Measurements from ENCODE around the gene PRR35.
A peak's percentile ranks its signal among the peaks of the same experiment; 100 is the strongest.

The PRR35 gene

GRCh38 chr16:586047-586644 is 26.0 kb downstream of the PRR35 start:
- Histone ChIP-seq H3K36me3 (ENCODE audit: insufficient read depth, low read length) (no peaks in the 10 kb centered on the region), H3K4me3 (ENCODE audit: low read depth, low read length) (no peak overlapping the region), H3K27ac (ENCODE audit: low read depth, low read length) (no peak overlapping the region), H3K4me1 (ENCODE audit: control insufficient read depth, insufficient read depth, low read length, unreplicated experiment) (peaks cover 14% of the 10 kb centered on the region), H2AFZ (ENCODE audit: low read length, unreplicated experiment) (no peak overlapping the region), H3K27me3 (ENCODE audit: insufficient read depth, low read length) (no peaks in the 10 kb centered on the region), H3K79me2 (ENCODE audit: control insufficient read depth, insufficient read depth, low read length, unreplicated experiment) (peaks cover 17% of the 10 kb centered on the region)

GRCh38 chr16:586645-587590 is 26.7 kb downstream of the PRR35 start:
- Histone ChIP-seq H3K36me3 (ENCODE audit: insufficient read depth, low read length) (no peaks in the 10 kb centered on the region), H3K27me3 (ENCODE audit: insufficient read depth, low read length) (no peaks in the 10 kb centered on the region), H3K4me1 (ENCODE audit: control insufficient read depth, insufficient read depth, low read length, unreplicated experiment) (peaks cover 16% of the 10 kb centered on the region), H3K4me3 (ENCODE audit: low read depth, low read length) (no peak overlapping the region; the same call in 1 of the 2 replicates), H3K79me2 (ENCODE audit: control insufficient read depth, insufficient read depth, low read length, unreplicated experiment) (peaks cover 19% of the 10 kb centered on the region), H2AFZ (ENCODE audit: low read length, unreplicated experiment) (no peak overlapping the region), H3K27ac (ENCODE audit: low read depth, low read length) (no peak overlapping the region)

GRCh38 chr16:588639-588888 is 28.4 kb downstream of the PRR35 start:
- Histone ChIP-seq H3K4me1 (ENCODE audit: control insufficient read depth, insufficient read depth, low read length, unreplicated experiment) (peaks cover 16% of the 10 kb centered on the region), H3K27me3 (ENCODE audit: insufficient read depth, low read length) (no peaks in the 10 kb centered on the region), H3K27ac (ENCODE audit: low read depth, low read length) (peak overlapping the region; percentile 93), H2AFZ (ENCODE audit: low read length, unreplicated experiment) (peak overlapping the region; percentile 88), H3K4me3 (ENCODE audit: low read depth, low read length) (peak overlapping the region; percentile 100), H3K79me2 (ENCODE audit: control insufficient read depth, insufficient read depth, low read length, unreplicated experiment) (peaks cover 31% of the 10 kb centered on the region), H3K36me3 (ENCODE audit: insufficient read depth, low read length) (no peaks in the 10 kb centered on the region)

GRCh38 chr16:588889-589657 is 28.9 kb downstream of the PRR35 start:
- H3K4me3 ChIP-seq (ENCODE audit: low read depth, low read length): peak overlapping the region; percentile 100
- H3K36me3 ChIP-seq (ENCODE audit: insufficient read depth, low read length): no peaks in the 10 kb centered on the region
- H3K4me1 ChIP-seq (ENCODE audit: control insufficient read depth, insufficient read depth, low read length, unreplicated experiment): peaks cover 16% of the 10 kb centered on the region
- H3K27ac ChIP-seq (ENCODE audit: low read depth, low read length): peak overlapping the region; percentile 93
- H3K79me2 ChIP-seq (ENCODE audit: control insufficient read depth, insufficient read depth, low read length, unreplicated experiment): peaks cover 36% of the 10 kb centered on the region
- H2AFZ ChIP-seq (ENCODE audit: low read length, unreplicated experiment): peak overlapping the region; percentile 95
- H3K27me3 ChIP-seq (ENCODE audit: insufficient read depth, low read length): no peaks in the 10 kb centered on the region

- Histone ChIP-seq H3K27me3 (ENCODE audit: insufficient read depth, low read length) (no peaks in the 10 kb centered on the region), H3K4me3 (ENCODE audit: low read depth, low read length) (peak within 1 kb of the TSS; percentile 100), H3K36me3 (ENCODE audit: insufficient read depth, low read length) (no peaks in the 10 kb centered on the region), H2AFZ (ENCODE audit: low read length, unreplicated experiment) (peak within 1 kb of the TSS; percentile 95), H3K4me1 (ENCODE audit: control insufficient read depth, insufficient read depth, low read length, unreplicated experiment) (peaks cover 16% of the 10 kb centered on the region), H3K27ac (ENCODE audit: low read depth, low read length) (peak within 1 kb of the TSS; percentile 93), H3K79me2 (ENCODE audit: control insufficient read depth, insufficient read depth, low read length, unreplicated experiment) (peaks cover 41% of the 10 kb centered on the region)
These were observed 29.5 kb downstream of the PRR35 start, which contains the start of gene RAB40C for GRCh38 chr16:589658-590187. Gene RAB40C (plus strand): TSS chr16:590066. CDS start chr16:590292, 226 bp downstream.

GRCh38 chr16:590188-590814 is 30.1 kb downstream of the PRR35 start:
- H3K79me2 ChIP-seq (ENCODE audit: control insufficient read depth, insufficient read depth, low read length, unreplicated experiment): peaks cover 41% of the 10 kb centered on the region
- H3K27me3 ChIP-seq (ENCODE audit: insufficient read depth, low read length): no peaks in the 10 kb centered on the region
- H3K36me3 ChIP-seq (ENCODE audit: insufficient read depth, low read length): no peaks in the 10 kb centered on the region
- no peak overlapping the region for H3K27ac ChIP-seq (ENCODE audit: low read depth, low read length)
- H3K4me3 ChIP-seq (ENCODE audit: low read depth, low read length): peak overlapping the region; percentile 99
- peak overlapping the region; percentile 87 for H2AFZ ChIP-seq (ENCODE audit: low read length, unreplicated experiment)
- H3K4me1 ChIP-seq (ENCODE audit: control insufficient read depth, insufficient read depth, low read length, unreplicated experiment): peaks cover 16% of the 10 kb centered on the region

GRCh38 chr16:590815-591200 is 30.6 kb downstream of the PRR35 start:
- peaks cover 16% of the 10 kb centered on the region for H3K4me1 ChIP-seq (ENCODE audit: control insufficient read depth, insufficient read depth, low read length, unreplicated experiment)
- peak overlapping the region; percentile 99 for H3K4me3 ChIP-seq (ENCODE audit: low read depth, low read length)
- H3K79me2 ChIP-seq (ENCODE audit: control insufficient read depth, insufficient read depth, low read length, unreplicated experiment): peaks cover 41% of the 10 kb centered on the region
- no peak overlapping the region for H2AFZ ChIP-seq (ENCODE audit: low read length, unreplicated experiment)
- H3K36me3 ChIP-seq (ENCODE audit: insufficient read depth, low read length): no peaks in the 10 kb centered on the region
- H3K27me3 ChIP-seq (ENCODE audit: insufficient read depth, low read length): no peaks in the 10 kb centered on the region
- no peak overlapping the region for H3K27ac ChIP-seq (ENCODE audit: low read depth, low read length)

GRCh38 chr16:591231-591630 is 31.0 kb downstream of the PRR35 start:
- Histone ChIP-seq H3K79me2 (ENCODE audit: control insufficient read depth, insufficient read depth, low read length, unreplicated experiment) (peaks cover 43% of the 10 kb centered on the region), H3K27ac (ENCODE audit: low read depth, low read length) (no peak overlapping the region), H3K4me3 (ENCODE audit: low read depth, low read length) (peak overlapping the region; percentile 99), H3K4me1 (ENCODE audit: control insufficient read depth, insufficient read depth, low read length, unreplicated experiment) (peaks cover 12% of the 10 kb centered on the region), H3K27me3 (ENCODE audit: insufficient read depth, low read length) (no peaks in the 10 kb centered on the region), H2AFZ (ENCODE audit: low read length, unreplicated experiment) (no peak overlapping the region), H3K36me3 (ENCODE audit: insufficient read depth, low read length) (0 out of 2 replicates have a peak, but pooled peaks cover under 1% of the 10 kb centered on the region)

GRCh38 chr16:591892-592517 is 31.8 kb downstream of the PRR35 start:
- Histone ChIP-seq H2AFZ (ENCODE audit: low read length, unreplicated experiment) (no peak overlapping the region), H3K36me3 (ENCODE audit: insufficient read depth, low read length) (0 out of 2 replicates have a peak, but pooled peaks cover 2% of the 10 kb centered on the region), H3K4me1 (ENCODE audit: control insufficient read depth, insufficient read depth, low read length, unreplicated experiment) (peaks cover 8% of the 10 kb centered on the region), H3K4me3 (ENCODE audit: low read depth, low read length) (no peak overlapping the region), H3K79me2 (ENCODE audit: control insufficient read depth, insufficient read depth, low read length, unreplicated experiment) (peaks cover 43% of the 10 kb centered on the region), H3K27ac (ENCODE audit: low read depth, low read length) (no peak overlapping the region), H3K27me3 (ENCODE audit: insufficient read depth, low read length) (no peaks in the 10 kb centered on the region)
